NCI-H82 treated with DMSO at 0.1 percent for 48 hours (cell line): Measurements from ENCODE around the gene HSPBP1.
"Not testable (repeated sequence)": the region's sequence is repeated elsewhere in the genome, so short reads cannot be mapped to it uniquely, and the experiment has no call there.

Experiments used
- DNase-seq: peaks from one replicate; lab custom pipeline; 2025; ENCODE audit not compliant: unreplicated experiment; lab: John Stamatoyannopoulos, UW

Gene HSPBP1

GRCh38 chr19:55241143-55241934, 38.6 kb downstream of the HSPBP1 start:
- DNase-seq = no peak

GRCh38 chr19:55240713-55241020, 39.2 kb downstream of the HSPBP1 start:
- no peak for DNase-seq

GRCh38 chr19:55239004-55239403, 40.9 kb downstream of the HSPBP1 start:
- DNase-seq = no peak

- DNase-seq = no peak
Observed at GRCh38 chr19:55238030-55238429, 41.9 kb downstream of the HSPBP1 start.

- DNase-seq = no peak
Observed at GRCh38 chr19:55232986-55233385, 46.9 kb downstream of the HSPBP1 start.

- DNase-seq = no peak
Observed at GRCh38 chr19:55232286-55232602, 47.7 kb downstream of the HSPBP1 start.

- DNase-seq = no peak
Observed at GRCh38 chr19:55231391-55232285, 48.3 kb downstream of the HSPBP1 start.

- DNase-seq = no peak
Observed at GRCh38 chr19:55230780-55231179, 49.1 kb downstream of the HSPBP1 start.

- no peak for DNase-seq
Observed at GRCh38 chr19:55230329-55230728, 49.6 kb downstream of the HSPBP1 start.

GRCh38 chr19:55229789-55230182, 50.1 kb downstream of the HSPBP1 start:
- DNase-seq = no peak

GRCh38 chr19:55229145-55229788, 50.6 kb downstream of the HSPBP1 start:
- no peak for DNase-seq

GRCh38 chr19:55228403-55229031, 51.4 kb downstream of the HSPBP1 start, which contains the start of gene TMEM86B:
Gene TMEM86B (minus strand): TSS chr19:55228763. CDS start chr19:55228741, 22 bp downstream.
- DNase-seq = no peak

GRCh38 chr19:55228015-55228391, 51.9 kb downstream of the HSPBP1 start:
- DNase-seq = no peak

GRCh38 chr19:55227241-55228014, 52.5 kb downstream of the HSPBP1 start:
- DNase-seq = no peak

GRCh38 chr19:55226788-55227187, 53.1 kb downstream of the HSPBP1 start:
- no peak for DNase-seq

- no peak for DNase-seq
Observed at GRCh38 chr19:55226273-55226672, 53.6 kb downstream of the HSPBP1 start.

- no peak for DNase-seq
Observed at GRCh38 chr19:55225415-55225958, 54.4 kb downstream of the HSPBP1 start.

GRCh38 chr19:55224679-55225414, 55.1 kb downstream of the HSPBP1 start:
- not testable (repeated sequence) for DNase-seq

- DNase-seq = no peak
Observed at GRCh38 chr19:55224038-55224665, 55.8 kb downstream of the HSPBP1 start.
